Measurements from ENCODE around the gene CTIF.

CTIF gene

DNA sequence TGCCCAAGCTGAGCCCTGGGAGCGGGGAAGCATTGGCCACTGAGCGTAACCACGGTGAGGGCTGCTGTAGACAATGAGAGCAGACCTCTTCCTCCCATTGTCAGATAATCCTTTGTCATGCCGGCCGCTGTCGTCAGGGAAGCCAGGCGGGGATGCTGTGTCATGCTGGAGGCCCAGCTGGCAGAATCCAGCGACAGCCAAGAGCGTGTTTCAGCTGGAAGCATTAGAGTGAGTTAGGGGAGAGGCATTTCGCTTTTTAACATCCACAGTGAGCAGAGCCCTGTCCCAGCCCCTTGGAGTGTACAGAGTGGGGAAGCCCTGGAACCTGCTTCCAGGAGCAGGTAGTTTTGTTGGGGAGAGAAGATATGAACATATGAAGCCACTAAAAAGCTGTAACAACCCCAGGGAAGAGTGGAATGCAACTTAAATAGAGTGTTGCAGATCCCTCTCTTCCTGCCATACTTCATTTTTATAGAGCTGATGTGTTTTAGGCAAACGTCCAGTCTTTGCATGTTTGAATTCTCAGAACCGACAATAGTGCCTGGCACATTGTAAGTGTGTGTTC lies 7.0 kb downstream of the CTIF start:
- FAIRE-seq (no peak), DNase-seq (ENCODE audit: insufficient read length) (no peak)
- TF ChIP-seq POLR2A (IDR thresholded peaks at IDR 0.05; ENCODE audit: low read depth, low read length) (no peak), TAF1 (IDR thresholded peaks at IDR 0.05; ENCODE audit: borderline replicate concordance, low read depth, low read length) (no peak), POLR2AphosphoS5 (IDR thresholded peaks at IDR 0.05; ENCODE audit: low read depth, low read length) (no peak)

DNA sequence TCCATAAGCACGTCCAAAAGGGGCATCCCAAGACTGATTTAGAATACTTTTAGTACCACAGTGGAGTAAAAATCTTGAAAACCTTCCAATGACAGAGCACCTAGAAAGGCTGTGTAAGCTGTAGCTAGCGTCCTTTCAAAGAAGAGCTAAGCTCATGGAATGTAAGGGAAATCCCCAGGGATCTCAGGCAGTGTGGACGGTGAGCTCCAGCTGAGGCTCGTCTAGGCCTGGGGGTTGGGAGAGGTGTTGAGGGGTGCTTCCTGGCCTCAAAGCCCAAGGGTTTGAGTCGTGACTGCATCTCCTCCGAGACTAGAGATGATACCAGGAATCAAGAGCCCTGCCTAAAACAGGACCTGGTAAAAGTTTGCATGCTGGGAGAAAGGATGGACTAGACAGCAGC lies 7.6 kb downstream of the CTIF start:
- TF ChIP-seq TAF1 (IDR thresholded peaks at IDR 0.05; ENCODE audit: borderline replicate concordance, low read depth, low read length) (no peak), POLR2A (IDR thresholded peaks at IDR 0.05; ENCODE audit: low read depth, low read length) (no peak), POLR2AphosphoS5 (IDR thresholded peaks at IDR 0.05; ENCODE audit: low read depth, low read length) (no peak)
- FAIRE-seq (no peak), DNase-seq (ENCODE audit: insufficient read length) (no peak)

DNA sequence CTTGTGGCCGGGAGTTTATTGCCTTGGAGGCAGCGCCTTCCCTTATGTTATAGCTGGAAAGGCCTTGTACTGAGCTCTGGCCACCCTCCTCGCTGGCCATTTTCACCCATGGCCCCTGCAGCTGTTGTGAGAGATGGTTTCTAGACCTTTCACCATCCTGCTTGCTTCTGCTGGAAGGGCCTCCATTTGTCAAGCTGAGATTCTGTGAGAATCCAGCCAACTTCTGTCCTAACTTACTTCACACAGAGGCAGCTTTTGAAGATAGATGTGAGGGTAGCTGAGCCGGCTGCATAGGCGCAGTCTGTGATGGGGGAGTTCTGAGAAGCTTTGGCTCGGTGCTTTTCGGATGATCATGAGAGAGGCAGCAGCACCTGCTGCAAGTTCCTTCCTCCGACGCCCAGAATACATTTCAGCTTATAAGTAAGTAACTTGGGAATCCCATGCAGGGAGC lies 8.7 kb downstream of the CTIF start:
- DNase-seq (ENCODE audit: insufficient read length) (no peak), FAIRE-seq (no peak)
- TF ChIP-seq POLR2AphosphoS5 (IDR thresholded peaks at IDR 0.05; ENCODE audit: low read depth, low read length) (no peak), POLR2A (IDR thresholded peaks at IDR 0.05; ENCODE audit: low read depth, low read length) (no peak)

DNA sequence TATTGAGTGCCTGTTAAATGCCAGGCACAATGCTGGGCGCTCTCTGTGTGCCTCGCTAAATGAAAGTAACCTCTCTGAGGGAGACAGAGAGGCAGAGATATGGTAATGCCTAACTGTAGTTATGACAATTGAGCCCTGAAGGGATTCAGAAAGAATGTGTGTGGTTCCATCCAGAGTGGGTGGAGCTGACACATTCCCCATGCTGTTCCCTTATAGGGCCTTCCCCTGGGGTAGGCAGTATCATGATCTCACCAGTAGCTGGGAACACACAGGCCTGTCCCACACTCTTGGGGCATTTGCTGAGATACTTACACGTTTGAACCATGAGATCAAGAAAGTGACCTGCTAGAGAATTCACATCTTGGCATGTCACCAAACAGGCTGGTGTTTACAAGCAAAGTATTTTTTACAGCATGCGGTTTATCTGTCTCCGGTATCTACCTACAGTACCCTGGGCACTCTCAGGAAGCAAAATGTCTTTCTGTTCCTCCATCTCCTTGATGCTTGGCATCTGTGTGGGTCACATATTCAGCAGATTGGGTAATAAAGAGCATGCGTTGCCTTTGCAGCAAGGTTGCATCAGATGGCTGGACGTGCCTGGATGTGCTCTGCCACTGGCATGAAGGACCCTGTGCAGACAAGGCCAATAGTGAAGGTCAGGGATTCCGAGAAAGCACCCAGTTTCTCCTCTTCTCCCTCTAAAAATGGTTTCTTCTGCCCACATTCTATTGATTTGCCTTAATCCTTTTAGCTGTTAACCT lies 9.4 kb downstream of the CTIF start:
- FAIRE-seq = no peak
- TF ChIP-seq TAF1 (IDR thresholded peaks at IDR 0.05; ENCODE audit: borderline replicate concordance, low read depth, low read length) (no peak), POLR2AphosphoS5 (IDR thresholded peaks at IDR 0.05; ENCODE audit: low read depth, low read length) (no peak), POLR2A (IDR thresholded peaks at IDR 0.05; ENCODE audit: low read depth, low read length) (no peak)
- DNase-seq (ENCODE audit: insufficient read length) = no peak

DNA sequence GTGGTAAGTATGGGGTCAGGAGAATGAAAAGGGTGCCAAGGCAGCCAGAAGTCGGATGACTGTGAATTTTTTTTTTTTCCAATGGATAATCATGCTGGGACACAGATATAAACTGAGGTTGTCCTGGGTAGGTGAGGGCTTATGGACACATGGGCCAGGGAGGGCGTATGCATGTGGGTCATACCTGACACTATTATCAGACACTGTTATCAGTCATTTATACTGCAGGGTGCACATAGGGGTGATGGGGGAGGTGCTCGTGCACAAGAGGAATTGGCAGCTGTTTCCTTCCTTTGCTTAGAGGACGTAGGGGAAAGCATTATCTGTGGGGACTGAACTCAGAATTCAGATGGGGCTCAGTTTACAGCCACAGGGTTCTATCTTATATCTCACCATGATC lies 10.1 kb downstream of the CTIF start:
- TF ChIP-seq TAF1 (IDR thresholded peaks at IDR 0.05; ENCODE audit: borderline replicate concordance, low read depth, low read length) (no peak), POLR2A (IDR thresholded peaks at IDR 0.05; ENCODE audit: low read depth, low read length) (no peak), POLR2AphosphoS5 (IDR thresholded peaks at IDR 0.05; ENCODE audit: low read depth, low read length) (no peak)
- no peak for FAIRE-seq
- no peak for DNase-seq (ENCODE audit: insufficient read length)

DNA sequence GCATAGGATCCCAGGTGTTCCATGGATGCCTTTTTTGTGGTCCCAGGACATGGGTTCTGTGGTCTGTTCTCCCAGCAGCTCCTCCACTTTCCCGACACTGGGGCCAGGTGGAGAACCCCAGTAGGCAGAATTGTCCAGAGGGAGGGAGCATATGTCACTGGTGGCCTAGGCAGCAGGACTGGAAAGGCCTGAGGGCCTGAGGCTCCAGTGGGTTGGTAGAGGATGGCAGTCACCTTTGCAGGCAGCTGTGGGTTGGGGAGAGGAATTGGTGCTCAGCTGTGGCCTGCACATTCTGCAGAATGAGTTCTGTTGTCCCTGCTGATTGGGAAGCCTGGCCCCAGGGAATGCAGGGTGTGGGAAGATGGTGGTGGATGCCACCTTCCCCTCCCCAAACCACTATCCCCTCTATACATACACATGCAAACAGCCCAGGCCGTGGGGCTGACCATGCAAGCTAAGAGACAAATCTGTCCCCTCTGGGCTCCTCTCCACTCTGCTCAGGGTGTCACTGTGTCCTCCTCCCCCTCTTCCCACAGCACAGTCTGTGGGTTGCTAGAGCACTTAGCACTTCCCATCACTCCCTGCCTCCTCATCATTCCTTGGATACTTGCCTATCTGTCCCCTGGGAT lies 11.4 kb downstream of the CTIF start:
- FAIRE-seq (no peak), DNase-seq (ENCODE audit: insufficient read length) (no peak)
- TF ChIP-seq POLR2AphosphoS5 (IDR thresholded peaks at IDR 0.05; ENCODE audit: low read depth, low read length) = no peak
- no peak for TF ChIP-seq POLR2A (IDR thresholded peaks at IDR 0.05; ENCODE audit: low read depth, low read length)
- no peak for TF ChIP-seq TAF1 (IDR thresholded peaks at IDR 0.05; ENCODE audit: borderline replicate concordance, low read depth, low read length)

DNA sequence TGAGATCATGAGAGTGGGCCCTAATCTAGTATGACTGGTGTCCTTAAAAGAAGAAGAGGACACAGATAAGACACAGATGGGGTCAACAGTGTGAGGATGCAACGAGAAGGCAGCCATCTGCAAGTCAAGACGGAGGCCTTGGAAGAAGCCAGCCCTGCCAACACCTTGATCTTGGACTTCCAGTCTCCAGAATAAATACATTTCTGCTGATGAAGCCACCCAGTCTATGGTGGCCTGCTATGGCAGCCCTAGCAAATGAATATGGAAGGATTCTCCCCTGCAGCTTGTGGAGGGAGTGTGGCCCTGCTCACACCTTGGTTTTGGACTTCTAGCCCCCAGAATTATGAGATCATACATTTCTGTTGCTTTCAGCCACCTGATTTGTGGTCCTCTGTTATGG lies 12.3 kb downstream of the CTIF start:
- DNase-seq (ENCODE audit: insufficient read length) (no peak), FAIRE-seq (no peak)
- TF ChIP-seq POLR2A (IDR thresholded peaks at IDR 0.05; ENCODE audit: low read depth, low read length) (no peak), TAF1 (IDR thresholded peaks at IDR 0.05; ENCODE audit: borderline replicate concordance, low read depth, low read length) (no peak), POLR2AphosphoS5 (IDR thresholded peaks at IDR 0.05; ENCODE audit: low read depth, low read length) (no peak)

DNA sequence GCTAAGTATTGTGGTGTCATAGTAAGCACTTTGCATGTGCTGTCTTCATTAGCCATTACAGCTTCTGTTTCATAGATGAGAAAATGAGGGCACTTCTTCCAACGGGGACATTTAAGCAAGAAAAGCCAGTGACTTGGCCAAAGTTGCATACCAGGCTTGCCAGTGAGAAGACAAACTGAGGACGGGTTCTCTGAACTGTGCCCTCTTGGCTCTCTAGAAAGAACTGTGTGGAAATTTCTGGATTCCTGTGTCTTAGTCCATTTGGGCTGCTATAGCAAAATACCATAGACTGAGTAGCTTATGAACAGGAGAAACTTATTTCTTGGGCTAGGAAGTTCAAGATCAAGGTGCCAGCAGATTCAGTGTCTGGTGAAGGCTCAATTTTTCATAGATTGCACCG lies 13.3 kb downstream of the CTIF start:
- no peak for DNase-seq (ENCODE audit: insufficient read length)
- TF ChIP-seq POLR2A (IDR thresholded peaks at IDR 0.05; ENCODE audit: low read depth, low read length) (no peak), POLR2AphosphoS5 (IDR thresholded peaks at IDR 0.05; ENCODE audit: low read depth, low read length) (no peak), TAF1 (IDR thresholded peaks at IDR 0.05; ENCODE audit: borderline replicate concordance, low read depth, low read length) (no peak)
- no peak for FAIRE-seq

DNA sequence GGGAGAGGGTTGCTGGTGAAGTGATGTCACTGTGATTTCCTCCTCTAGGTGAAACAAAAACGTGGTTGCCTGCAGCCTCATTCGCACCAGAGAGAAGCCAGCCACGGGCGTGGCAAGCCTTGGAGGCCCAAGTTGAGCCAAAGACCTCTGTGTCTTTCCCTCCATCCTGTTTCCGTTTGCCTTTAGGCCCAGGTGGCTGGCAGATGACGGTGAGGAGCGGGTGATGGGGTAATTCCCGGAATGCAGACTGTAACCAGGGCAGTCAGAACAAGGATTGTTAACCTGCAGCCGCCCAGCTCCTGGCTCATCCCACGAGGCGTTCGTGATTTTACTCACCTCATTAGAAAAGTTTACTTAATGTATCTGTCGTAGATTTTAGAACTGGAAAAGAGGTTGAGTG lies 14.4 kb downstream of the CTIF start:
- FAIRE-seq (no peak), DNase-seq (ENCODE audit: insufficient read length) (no peak)
- no peak for TF ChIP-seq POLR2A (IDR thresholded peaks at IDR 0.05; ENCODE audit: low read depth, low read length)
- no peak for TF ChIP-seq POLR2AphosphoS5 (IDR thresholded peaks at IDR 0.05; ENCODE audit: low read depth, low read length)
- no peak for TF ChIP-seq TAF1 (IDR thresholded peaks at IDR 0.05; ENCODE audit: borderline replicate concordance, low read depth, low read length)

DNA sequence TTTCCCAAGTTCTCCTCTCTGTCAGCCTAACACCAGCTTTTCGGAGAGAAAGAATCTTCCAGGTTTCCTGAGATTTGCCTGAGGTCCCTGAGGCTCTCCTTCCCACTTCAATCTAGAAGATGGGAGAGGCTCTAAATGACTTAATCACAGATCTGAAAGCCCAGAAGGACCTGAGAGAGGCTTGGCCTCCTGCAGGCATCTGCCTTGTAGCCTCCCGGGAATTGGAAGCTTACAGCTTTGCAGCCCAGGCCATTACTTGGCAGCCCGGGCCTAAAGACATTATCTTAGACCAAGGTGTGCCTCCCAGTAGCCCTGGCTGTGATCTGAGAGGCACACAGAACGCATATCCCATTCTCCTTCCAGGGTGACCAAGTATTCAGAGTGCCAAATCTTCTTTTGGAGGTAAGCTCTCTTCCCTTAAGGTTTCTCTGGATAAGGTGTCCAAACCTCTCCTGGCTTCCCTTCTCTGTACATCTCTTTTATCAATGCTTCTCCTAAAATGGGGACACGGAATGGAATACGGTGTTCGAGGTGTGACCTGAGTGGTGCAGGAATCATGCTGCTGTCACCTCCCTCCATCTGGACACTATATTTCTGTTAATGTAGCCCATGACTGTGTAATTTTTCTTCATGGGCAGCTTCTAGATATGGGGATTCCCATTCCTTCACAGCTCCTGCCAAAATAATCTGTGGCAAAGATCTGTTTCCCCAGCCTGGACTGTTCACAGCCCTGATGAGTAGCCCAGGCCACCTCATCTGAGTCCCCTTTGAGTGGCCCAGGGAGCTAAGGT lies 16.0 kb downstream of the CTIF start:
- TF ChIP-seq TAF1 (IDR thresholded peaks at IDR 0.05; ENCODE audit: borderline replicate concordance, low read depth, low read length) = no peak
- no peak for TF ChIP-seq POLR2AphosphoS5 (IDR thresholded peaks at IDR 0.05; ENCODE audit: low read depth, low read length)
- no peak for TF ChIP-seq POLR2A (IDR thresholded peaks at IDR 0.05; ENCODE audit: low read depth, low read length)
- FAIRE-seq (no peak), DNase-seq (ENCODE audit: insufficient read length) (no peak)

DNA sequence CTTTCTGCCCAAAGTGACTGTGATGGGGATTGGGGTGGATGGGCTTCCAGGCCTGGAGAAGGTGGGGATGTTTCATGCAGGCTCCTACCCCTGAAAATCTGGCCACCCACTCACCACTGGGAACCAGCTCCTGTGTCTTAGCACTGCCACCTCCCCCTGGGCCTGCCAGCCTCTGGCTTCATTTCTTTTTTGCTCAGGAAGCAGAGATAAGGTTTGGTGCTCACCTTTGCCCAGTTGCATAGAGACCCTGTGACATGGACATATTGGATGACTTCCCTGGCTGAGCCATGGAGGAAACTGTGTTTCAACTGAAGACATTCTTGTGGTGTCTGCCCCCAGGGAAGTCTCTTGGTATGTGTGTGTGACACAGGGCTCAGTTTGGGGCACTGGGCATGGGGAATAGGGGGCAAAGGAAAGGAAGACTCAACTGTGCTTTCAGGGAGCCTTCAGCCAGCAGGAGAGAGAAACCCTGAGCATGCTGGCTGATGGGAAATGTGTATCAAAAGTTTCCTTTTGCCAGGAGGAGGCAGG lies 16.7 kb downstream of the CTIF start:
- TF ChIP-seq TAF1 (IDR thresholded peaks at IDR 0.05; ENCODE audit: borderline replicate concordance, low read depth, low read length) (no peak), POLR2AphosphoS5 (IDR thresholded peaks at IDR 0.05; ENCODE audit: low read depth, low read length) (no peak), POLR2A (IDR thresholded peaks at IDR 0.05; ENCODE audit: low read depth, low read length) (no peak)
- DNase-seq (ENCODE audit: insufficient read length) (no peak), FAIRE-seq (no peak)
